Karpas-422 (cell line): ENCODE measurements around the gene HCRT. TPM values are rescaled to one million over a fixed set of nuclear protein-coding genes. Genes with fewer than 3 reads are reported as not detected.
"Not testable (repeated sequence)": the region's sequence is repeated elsewhere in the genome, so short reads cannot be mapped to it uniquely, and the experiment has no call there.

Experiments
- DNase-seq: peaks from one replicate; pipeline ENCODE4 v3.0.0-alpha.2; 2015
- H2AFZ ChIP-seq: fragments of 200-600 bp; sonication (generic); 2 replicates; pipeline ENCODE4 v1.6.1; 2014; ENCODE audit warnings: antibody characterized with exemption, low read length, mixed read lengths
- H3K27ac ChIP-seq: fragments of 200-600 bp; sonication (generic); 2 replicates; pipeline ENCODE4 v1.5.1; 2014; ENCODE audit warnings: mild to moderate bottlenecking, low read length, moderate library complexity
- H3K27me3 ChIP-seq: fragments of 200-600 bp; sonication (generic); 2 replicates; pipeline ENCODE4 v1.6.1; 2014; ENCODE audit warnings: low read length, mixed read lengths
- H3K36me3 ChIP-seq: fragments of 200-600 bp; sonication (generic); 2 replicates; pipeline ENCODE4 v1.6.1; 2014; ENCODE audit warnings: low read length, mixed read lengths; ENCODE audit not compliant: insufficient read depth
- H3K4me1 ChIP-seq: fragments of 200-600 bp; sonication (generic); 2 replicates; pipeline ENCODE4 v1.6.1; 2014; ENCODE audit warnings: mild to moderate bottlenecking, low read length, mixed read lengths
- H3K4me2 ChIP-seq: fragments of 200-600 bp; sonication (generic); 2 replicates; pipeline ENCODE4 v1.6.1; 2014; ENCODE audit warnings: low read length, low read depth, mild to moderate bottlenecking; ENCODE audit not compliant: poor library complexity, severe bottlenecking
- H3K4me3 ChIP-seq: fragments of 200-600 bp; sonication (generic); 2 replicates; pipeline ENCODE4 v1.5.1; 2014; ENCODE audit warnings: mild to moderate bottlenecking, antibody characterized with exemption, low read length, mixed read lengths
- H3K79me2 ChIP-seq: fragments of 200-600 bp; sonication (generic); 2 replicates; pipeline ENCODE4 v1.6.1; 2014; ENCODE audit warnings: mild to moderate bottlenecking, low read length, mixed read lengths
- H3K9ac ChIP-seq: fragments of 200-600 bp; sonication (generic); 2 replicates; pipeline ENCODE4 v1.6.0; 2014; ENCODE audit warnings: low read length
- H3K9me2 ChIP-seq: fragments of 200-600 bp; sonication (generic), shearing (Covaris generic); replicated peaks from 2 replicates; pipeline ENCODE4 v1.6.0; 2014; ENCODE audit warnings: mild to moderate bottlenecking, low read length, moderate library complexity; ENCODE audit not compliant: insufficient read depth
- H3K9me3 ChIP-seq: fragments of 300-700, 200-600 bp; sonication (generic); 2 replicates; pipeline ENCODE4 v1.6.1; 2014; ENCODE audit warnings: low read length, mixed read lengths
- H4K20me1 ChIP-seq: fragments of 200-600 bp; sonication (generic); 2 replicates; pipeline ENCODE4 v1.6.1; 2014; ENCODE audit warnings: mild to moderate bottlenecking, antibody characterized with exemption, low read length, low read depth; ENCODE audit not compliant: insufficient read depth
- total RNA-seq: library from RNA; depleted of rRNA; stranded (reverse); fragments of >200 nt; shearing (Covaris generic); gene quantifications from 2 replicates; pipeline ENCODE4 v1.2.3, GENCODE V29; 2014; ENCODE audit warnings: low replicate concordance

HCRT gene
- total RNA-seq, 1 experiment from 2014 or later = not detected

- Histone ChIP-seq H3K27me3 (no peaks in the 10 kb centered on the region), H3K9me3 (no peaks in the 10 kb centered on the region), H3K79me2 (peaks cover 54% of the 10 kb centered on the region), H2AFZ (no peak overlapping the region), H3K4me2 (peak overlapping the region; percentile 97), H3K27ac (peak overlapping the region; percentile 33; the same call in 1 of the 2 replicates), H3K4me1 (peaks cover 23% of the 10 kb centered on the region), H3K4me3 (peak overlapping the region; percentile 89), H4K20me1 (peaks cover 22% of the 10 kb centered on the region; the same call in 1 of the 2 replicates), H3K9me2 (no peaks in the 10 kb centered on the region), H3K36me3 (no peaks in the 10 kb centered on the region; the same call in 1 of the 2 replicates), H3K9ac (peak overlapping the region; percentile 93)
- peak; percentile 66 for DNase-seq
These were observed 31.1 kb downstream of the HCRT start for GRCh38 chr17:42153919-42154742.

- Histone ChIP-seq H3K9me3 (no peaks in the 10 kb centered on the region), H3K27me3 (no peaks in the 10 kb centered on the region), H4K20me1 (peaks cover 19% of the 10 kb centered on the region), H2AFZ (no peak overlapping the region), H3K9ac (no peak overlapping the region), H3K79me2 (peaks cover 90% of the 10 kb centered on the region), H3K4me1 (peaks cover 8% of the 10 kb centered on the region), H3K4me3 (no peak overlapping the region), H3K27ac (no peak overlapping the region), H3K4me2 (no peak overlapping the region), H3K9me2 (no peaks in the 10 kb centered on the region), H3K36me3 (peaks cover 6% of the 10 kb centered on the region; the same call in 1 of the 2 replicates)
- DNase-seq = no peak
These were observed 38.2 kb downstream of the HCRT start for GRCh38 chr17:42146911-42147607.

- H4K20me1 ChIP-seq = peaks cover 39% of the 10 kb centered on the region
These were observed 42.1 kb downstream of the HCRT start for GRCh38 chr17:42143138-42143537.

DNA sequence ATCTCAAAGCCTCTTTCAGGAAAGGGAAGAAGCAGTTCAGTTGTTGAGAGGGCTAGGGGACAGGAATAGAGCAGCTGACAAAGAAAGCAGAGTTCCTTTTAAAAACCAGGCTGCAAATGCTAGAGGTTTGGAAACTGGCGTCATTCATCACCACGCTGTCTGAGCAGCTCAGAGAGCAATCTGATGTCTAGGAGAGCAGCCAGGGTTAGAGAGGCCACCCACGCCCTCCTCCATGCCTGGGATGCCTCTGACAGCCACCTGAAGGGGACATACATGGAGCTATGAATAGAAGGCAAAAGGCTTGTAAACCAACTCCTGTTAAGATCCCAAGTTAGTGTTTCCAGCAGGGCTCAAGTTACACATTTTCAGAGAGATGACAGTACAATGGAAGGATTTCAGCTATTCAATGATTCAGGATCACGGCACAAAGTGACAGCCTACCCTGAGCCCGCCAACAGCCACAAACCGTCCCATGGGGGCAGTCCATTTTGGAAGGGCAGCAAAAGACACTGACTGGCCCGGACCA lies 42.8 kb downstream of the HCRT start:
- H3K9ac ChIP-seq = no peak overlapping the region
- no peak for DNase-seq
- H4K20me1 ChIP-seq = peaks cover 44% of the 10 kb centered on the region
- H3K9me2 ChIP-seq = no peaks in the 10 kb centered on the region
- H3K4me1 ChIP-seq = peaks cover 19% of the 10 kb centered on the region
- H2AFZ ChIP-seq = no peak overlapping the region
- H3K4me3 ChIP-seq = no peak overlapping the region
- no peaks in the 10 kb centered on the region for H3K27me3 ChIP-seq
- H3K9me3 ChIP-seq = no peaks in the 10 kb centered on the region
- H3K36me3 ChIP-seq = peaks cover 17% of the 10 kb centered on the region
- H3K27ac ChIP-seq = no peak overlapping the region
- H3K4me2 ChIP-seq = no peak overlapping the region
- H3K79me2 ChIP-seq = peaks cover 92% of the 10 kb centered on the region

More at GRCh38 chr17:42143138-42143537, 42.1 kb downstream of the HCRT start:
- H2AFZ ChIP-seq, H3K9ac ChIP-seq, H3K27ac ChIP-seq, H3K9me2 ChIP-seq, H3K27me3 ChIP-seq, H3K4me3 ChIP-seq, H3K9me3 ChIP-seq, H3K4me2 ChIP-seq, DNase-seq: not testable (repeated sequence)
- Histone ChIP-seq H3K4me1 (peaks cover 15% of the 10 kb centered on the region), H3K36me3 (peaks cover 14% of the 10 kb centered on the region), H3K79me2 (peaks cover 90% of the 10 kb centered on the region)

DNA sequence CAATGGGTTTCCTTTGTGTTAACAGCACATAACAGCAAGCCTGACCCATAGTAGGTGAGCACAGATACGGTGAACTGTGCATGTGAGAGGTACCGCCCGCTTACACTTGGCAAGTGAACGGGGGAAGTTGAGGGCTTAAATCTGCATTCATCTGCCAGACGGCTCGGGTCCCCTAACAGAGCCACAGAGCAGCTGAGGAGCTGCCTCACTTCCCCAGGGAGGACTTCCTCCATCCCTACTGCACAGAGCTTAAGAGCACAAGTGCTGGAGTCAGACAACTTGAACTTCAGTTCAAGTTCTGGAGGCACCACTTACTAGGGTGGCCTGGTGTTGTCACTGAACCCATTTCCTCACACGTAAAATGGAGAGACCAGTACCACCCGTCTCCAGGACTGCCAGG lies 43.9 kb downstream of the HCRT start:
- peaks cover 17% of the 10 kb centered on the region for H3K36me3 ChIP-seq
- H3K4me3 ChIP-seq = no peak overlapping the region
- H3K27ac ChIP-seq = no peak overlapping the region
- no peak for DNase-seq
- peaks cover 92% of the 10 kb centered on the region for H3K79me2 ChIP-seq
- no peak overlapping the region for H3K4me2 ChIP-seq
- no peak overlapping the region for H2AFZ ChIP-seq
- no peaks in the 10 kb centered on the region for H3K9me2 ChIP-seq
- peaks cover 47% of the 10 kb centered on the region for H4K20me1 ChIP-seq
- no peak overlapping the region for H3K9ac ChIP-seq
- no peaks in the 10 kb centered on the region for H3K27me3 ChIP-seq
- H3K4me1 ChIP-seq = peaks cover 26% of the 10 kb centered on the region
- no peaks in the 10 kb centered on the region for H3K9me3 ChIP-seq

DNA sequence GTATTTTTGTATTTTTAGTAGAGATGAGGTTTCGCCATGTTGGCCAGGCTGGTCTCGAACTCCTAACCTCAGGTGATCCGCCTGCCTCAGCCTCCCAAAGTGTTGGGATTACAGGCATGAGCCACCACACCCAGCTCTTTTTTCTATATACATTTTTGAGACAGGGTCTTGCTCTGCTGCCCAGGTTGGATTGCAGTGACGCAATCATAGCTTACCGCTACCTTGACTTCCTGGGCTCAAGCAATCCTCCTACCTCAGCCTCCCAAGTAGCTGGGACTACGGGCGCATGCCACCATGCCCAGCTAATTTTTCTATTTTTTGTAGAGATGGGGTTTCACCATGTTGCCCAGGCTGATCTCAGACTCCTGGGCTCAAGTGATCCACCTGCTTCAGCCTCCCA lies 44.6 kb downstream of the HCRT start:
- not testable (repeated sequence) for H3K4me3 ChIP-seq, H3K9me3 ChIP-seq, H3K9ac ChIP-seq, H3K27me3 ChIP-seq, DNase-seq, H3K27ac ChIP-seq, H3K9me2 ChIP-seq, H2AFZ ChIP-seq, H3K4me2 ChIP-seq
- H3K79me2 ChIP-seq = peaks cover 92% of the 10 kb centered on the region
- peaks cover 15% of the 10 kb centered on the region for H3K36me3 ChIP-seq
- peaks cover 49% of the 10 kb centered on the region for H4K20me1 ChIP-seq
- H3K4me1 ChIP-seq = peaks cover 33% of the 10 kb centered on the region

GRCh38 chr17:42138749-42139492 lies 46.3 kb downstream of the HCRT start:
- no peak overlapping the region for H3K4me2 ChIP-seq
- H3K36me3 ChIP-seq = peaks cover 19% of the 10 kb centered on the region
- H3K27me3 ChIP-seq = no peaks in the 10 kb centered on the region
- peaks cover 59% of the 10 kb centered on the region for H4K20me1 ChIP-seq
- no peak overlapping the region for H3K27ac ChIP-seq
- peaks cover 50% of the 10 kb centered on the region for H3K4me1 ChIP-seq
- no peaks in the 10 kb centered on the region for H3K9me2 ChIP-seq
- no peak overlapping the region for H2AFZ ChIP-seq
- H3K79me2 ChIP-seq = peaks cover 97% of the 10 kb centered on the region
- H3K9me3 ChIP-seq = no peaks in the 10 kb centered on the region
- H3K4me3 ChIP-seq = no peak overlapping the region
- H3K9ac ChIP-seq = no peak overlapping the region; the same call in 1 of the 2 replicates
- DNase-seq = no peak
